ENCODE results near the gene KLK6.

Gene KLK6

GRCh38 chr19:50947123-50947522, 22.3 kb downstream of the KLK6 start:
- DNase-seq: no peak

GRCh38 chr19:50944795-50945194, 24.6 kb downstream of the KLK6 start:
- no peak for DNase-seq

GRCh38 chr19:50943074-50943828, 26.1 kb downstream of the KLK6 start:
- DNase-seq: no peak

- no peak for DNase-seq
Measured at GRCh38 chr19:50939596-50939995, 29.8 kb downstream of the KLK6 start.

- no peak for DNase-seq
Measured at GRCh38 chr19:50933640-50934039, 35.8 kb downstream of the KLK6 start.

- no peak for DNase-seq
Measured at GRCh38 chr19:50932690-50933083, 36.7 kb downstream of the KLK6 start.

- DNase-seq: no peak
Measured at GRCh38 chr19:50932018-50932689, 37.2 kb downstream of the KLK6 start.

- DNase-seq: no peak
Measured at GRCh38 chr19:50931023-50931422, 38.4 kb downstream of the KLK6 start.

- DNase-seq: no peak
Measured at GRCh38 chr19:50928831-50929230, 40.6 kb downstream of the KLK6 start.

- no peak for DNase-seq
Measured at GRCh38 chr19:50926144-50926543, 43.2 kb downstream of the KLK6 start.

GRCh38 chr19:50925734-50926133, 43.7 kb downstream of the KLK6 start:
- no peak for DNase-seq

GRCh38 chr19:50924586-50924985, 44.8 kb downstream of the KLK6 start:
- DNase-seq: no peak

GRCh38 chr19:50922317-50922853, 47.0 kb downstream of the KLK6 start:
- no peak for DNase-seq

GRCh38 chr19:50921426-50922316, 47.7 kb downstream of the KLK6 start:
- DNase-seq: no peak

GRCh38 chr19:50916069-50916468, 53.3 kb downstream of the KLK6 start:
- no peak for DNase-seq

GRCh38 chr19:50912727-50913716, 56.4 kb downstream of the KLK6 start:
- DNase-seq: no peak

GRCh38 chr19:50912102-50912599, 57.2 kb downstream of the KLK6 start:
- DNase-seq: no peak

GRCh38 chr19:50911206-50912101, 57.9 kb downstream of the KLK6 start, which contains the start of gene KLK4:
KLK4 (minus strand) TSS chr19:50911395; CDS start chr19:50910738, 657 bp downstream.
- no peak for DNase-seq

- no peak for DNase-seq
Measured at GRCh38 chr19:50910722-50911121, 58.7 kb downstream of the KLK6 start.

- no peak for DNase-seq
Measured at GRCh38 chr19:50909240-50910070, 59.9 kb downstream of the KLK6 start.

Data from GOT3 (cell line).